ENCODE measurements around the gene SPRED3. TPM values are rescaled to one million over a fixed set of nuclear protein-coding genes. Genes with fewer than 3 reads are reported as not detected.
"Not testable (repeated sequence)": the region's sequence is repeated elsewhere in the genome, so short reads cannot be mapped to it uniquely, and the experiment has no call there.

Gene SPRED3
- total RNA-seq, 1 experiment from 2014 or later = 2.3 TPM

- peak; percentile 77 to 84 for DNase-seq
Observed at GRCh38 chr19:38412961-38413360, 24.5 kb downstream of the SPRED3 start.

GRCh38 chr19:38413416-38413815 lies 24.9 kb downstream of the SPRED3 start:
- Histone ChIP-seq H3K4me1 (peaks cover 33% of the 10 kb centered on the region), H3K27me3 (no peaks in the 10 kb centered on the region), H3K27ac (peak overlapping the region; percentile 34; the same call in 1 of the 2 replicates), H3K9me3 (replicated peaks) (no peaks in the 10 kb centered on the region), H3K36me3 (no peaks in the 10 kb centered on the region), H3K4me3 (no peak overlapping the region)
- DNase-seq = no peak

More at GRCh38 chr19:38412961-38413360, 24.5 kb downstream of the SPRED3 start:
- no peaks in the 10 kb centered on the region for H3K9me3 ChIP-seq (replicated peaks)
- H3K36me3 ChIP-seq = no peaks in the 10 kb centered on the region
- H3K27me3 ChIP-seq = no peaks in the 10 kb centered on the region
- H3K27ac ChIP-seq = peak overlapping the region; percentile 34
- H3K4me3 ChIP-seq = no peak overlapping the region
- H3K4me1 ChIP-seq = peaks cover 30% of the 10 kb centered on the region

- Histone ChIP-seq H3K9me3 (replicated peaks) (no peaks in the 10 kb centered on the region), H3K27ac (no peak overlapping the region), H3K4me1 (peaks cover 24% of the 10 kb centered on the region), H3K27me3 (no peaks in the 10 kb centered on the region), H3K4me3 (no peak overlapping the region), H3K36me3 (no peaks in the 10 kb centered on the region)
- no peak for DNase-seq
Observed at GRCh38 chr19:38417146-38417543, 28.6 kb downstream of the SPRED3 start.

GRCh38 chr19:38417544-38418506 lies 29.3 kb downstream of the SPRED3 start:
- Histone ChIP-seq H3K4me3 (peak overlapping the region; percentile 47), H3K4me1 (peaks cover 18% of the 10 kb centered on the region), H3K9me3 (replicated peaks) (no peaks in the 10 kb centered on the region), H3K27me3 (no peaks in the 10 kb centered on the region), H3K36me3 (no peaks in the 10 kb centered on the region), H3K27ac (no peak overlapping the region)
- DNase-seq = peak; percentile 72 to 74

GRCh38 chr19:38420935-38421334 lies 32.4 kb downstream of the SPRED3 start:
- H3K27me3 ChIP-seq = no peaks in the 10 kb centered on the region
- H3K9me3 ChIP-seq (replicated peaks) = no peaks in the 10 kb centered on the region
- H3K4me3 ChIP-seq = no peak overlapping the region
- H3K36me3 ChIP-seq = no peaks in the 10 kb centered on the region
- H3K4me1 ChIP-seq = peaks cover 12% of the 10 kb centered on the region; the same call in 1 of the 2 replicates
- no peak for DNase-seq
- H3K27ac ChIP-seq = no peak overlapping the region

- Histone ChIP-seq H3K27ac (no peak overlapping the region), H3K27me3 (no peaks in the 10 kb centered on the region), H3K9me3 (replicated peaks) (no peaks in the 10 kb centered on the region), H3K4me1 (peaks cover 16% of the 10 kb centered on the region; the same call in 1 of the 2 replicates), H3K4me3 (no peak overlapping the region), H3K36me3 (no peaks in the 10 kb centered on the region)
- no peak for DNase-seq
Observed at GRCh38 chr19:38421856-38422255, 33.4 kb downstream of the SPRED3 start.

GRCh38 chr19:38422438-38422837 lies 33.9 kb downstream of the SPRED3 start:
- Histone ChIP-seq H3K36me3 (no peaks in the 10 kb centered on the region), H3K9me3 (replicated peaks) (no peaks in the 10 kb centered on the region)
- no peak for DNase-seq

GRCh38 chr19:38424272-38424671 lies 35.8 kb downstream of the SPRED3 start:
- peaks cover 6% of the 10 kb centered on the region; the same call in 1 of the 2 replicates for H3K4me1 ChIP-seq
- no peaks in the 10 kb centered on the region for H3K9me3 ChIP-seq (replicated peaks)
- H3K4me3 ChIP-seq = no peak overlapping the region
- no peaks in the 10 kb centered on the region for H3K36me3 ChIP-seq
- DNase-seq = no peak
- no peak overlapping the region for H3K27ac ChIP-seq
- no peaks in the 10 kb centered on the region for H3K27me3 ChIP-seq

More at GRCh38 chr19:38422438-38422837, 33.9 kb downstream of the SPRED3 start:
- Histone ChIP-seq H3K4me3 (no peak overlapping the region), H3K4me1 (peaks cover 11% of the 10 kb centered on the region; the same call in 1 of the 2 replicates), H3K27ac (no peak overlapping the region), H3K27me3 (no peaks in the 10 kb centered on the region)

- Histone ChIP-seq H3K9me3 (replicated peaks) (no peaks in the 10 kb centered on the region), H3K4me3 (peak overlapping the region; percentile 45)
Observed at GRCh38 chr19:38425222-38425809, 36.8 kb downstream of the SPRED3 start.

GRCh38 chr19:38425810-38426466 lies 37.4 kb downstream of the SPRED3 start, which contains the start of gene RASGRP4:
Gene RASGRP4, minus strand, starts transcription at chr19:38426219. Its CDS starts 128 bp downstream, at chr19:38426091.
- Histone ChIP-seq H3K4me1 (peaks cover 6% of the 10 kb centered on the region; the same call in 1 of the 2 replicates), H3K4me3 (peak within 1 kb of the TSS; percentile 45), H3K36me3 (no peaks in the 10 kb centered on the region), H3K27me3 (no peaks in the 10 kb centered on the region), H3K27ac (no peak within 1 kb of the TSS), H3K9me3 (replicated peaks) (no peaks in the 10 kb centered on the region)
- peak; percentile 54 to 61 for DNase-seq

More at GRCh38 chr19:38425222-38425809, 36.8 kb downstream of the SPRED3 start:
- Histone ChIP-seq H3K4me1 (peaks cover 6% of the 10 kb centered on the region; the same call in 1 of the 2 replicates), H3K27ac (no peak overlapping the region), H3K36me3 (no peaks in the 10 kb centered on the region), H3K27me3 (no peaks in the 10 kb centered on the region)
- no peak for DNase-seq

- not testable (repeated sequence) for H3K36me3 ChIP-seq; H3K27ac ChIP-seq; H3K9me3 ChIP-seq (replicated peaks); H3K27me3 ChIP-seq; H3K4me3 ChIP-seq; H3K4me1 ChIP-seq; DNase-seq
Observed at GRCh38 chr19:38427035-38427677, 38.7 kb downstream of the SPRED3 start.

GRCh38 chr19:38429055-38429810 lies 40.7 kb downstream of the SPRED3 start:
- no peak for DNase-seq
- H3K9me3 ChIP-seq (replicated peaks) = no peaks in the 10 kb centered on the region
- H3K4me1 ChIP-seq = peaks cover 6% of the 10 kb centered on the region; the same call in 1 of the 2 replicates
- no peak overlapping the region for H3K4me3 ChIP-seq
- H3K36me3 ChIP-seq = no peaks in the 10 kb centered on the region
- H3K27me3 ChIP-seq = no peaks in the 10 kb centered on the region
- no peak overlapping the region for H3K27ac ChIP-seq

- DNase-seq = no peak
- Histone ChIP-seq H3K36me3 (no peaks in the 10 kb centered on the region), H3K27ac (no peak overlapping the region), H3K4me1 (peaks cover 6% of the 10 kb centered on the region; the same call in 1 of the 2 replicates), H3K4me3 (no peak overlapping the region), H3K27me3 (no peaks in the 10 kb centered on the region), H3K9me3 (replicated peaks) (no peaks in the 10 kb centered on the region)
Observed at GRCh38 chr19:38429811-38430156, 41.3 kb downstream of the SPRED3 start.

- Histone ChIP-seq H3K27ac (no peak overlapping the region), H3K4me3 (no peak overlapping the region), H3K9me3 (replicated peaks) (no peaks in the 10 kb centered on the region), H3K36me3 (no peaks in the 10 kb centered on the region), H3K27me3 (no peaks in the 10 kb centered on the region), H3K4me1 (peaks cover 12% of the 10 kb centered on the region)
- no peak for DNase-seq
Observed at GRCh38 chr19:38430931-38431330, 42.4 kb downstream of the SPRED3 start.
